Activated CD8-positive, alpha-beta memory T cell treated with anti-CD3 and anti-CD28 coated beads, Interleukin-2, amount 10 ng/mL, durations not matched to agents 7 days and 5 days (primary cell): Measurements from ENCODE around the gene NDRG2. TPM values are rescaled to one million over a fixed set of nuclear protein-coding genes. Genes with fewer than 3 reads are reported as not detected.
A peak's percentile ranks its signal among the peaks of the same experiment; 100 is the strongest.

ENCODE experiments used
- ATAC-seq: fragments of 150-1000 bp; cut with Tn5 transposase; one replicate; pipeline ENCODE4 v1.10.0; 2021; ENCODE audit warnings: moderate library complexity
- CTCF ChIA-PET: fragments of 350-600 bp; sonication (Branson Sonifier 250); formaldehyde crosslinking; loops from one replicate; lab custom pipeline; 2021; ENCODE audit warnings: antibody characterized with exemption; lab: Charles Lee
- DNase-seq: peaks from one replicate; pipeline ENCODE4 v3.0.0-alpha.2; 2020
- H3K27ac Mint-ChIP-seq: one replicate; pipeline ENCODE4 v1.8.0; 2021; ENCODE audit warnings: mild to moderate bottlenecking, mixed read lengths
- H3K27me3 Mint-ChIP-seq: one replicate; pipeline ENCODE4 v1.8.0; 2021; ENCODE audit warnings: mixed read lengths
- H3K36me3 Mint-ChIP-seq: one replicate; pipeline ENCODE4 v1.8.0; 2021; ENCODE audit warnings: mild to moderate bottlenecking, mixed read lengths
- H3K4me1 Mint-ChIP-seq: one replicate; pipeline ENCODE4 v1.8.0; 2021; ENCODE audit warnings: mixed read lengths
- H3K4me3 Mint-ChIP-seq: one replicate; pipeline ENCODE4 v1.8.0; 2021; ENCODE audit warnings: mild to moderate bottlenecking, moderate library complexity, mixed read lengths
- H3K9me3 Mint-ChIP-seq: one replicate; pipeline ENCODE4 v1.8.0; 2022; ENCODE audit warnings: low read depth, mixed read lengths
- total RNA-seq, 2 experiments: library from RNA; stranded (reverse); gene quantifications; one replicate each; pipeline ENCODE4 v1.2.3, GENCODE V29; 2021

The NDRG2 gene
- total RNA-seq, result 1 to 10 TPM; 2.1 to 6.9 TPM

- peak; percentile 74 for DNase-seq
- peak; percentile 90 for ATAC-seq
- Mint-ChIP-seq H3K4me1 (peaks cover 9% of the 10 kb centered on the region), H3K27ac (no peak within 1 kb of the TSS), H3K4me3 (peak within 1 kb of the TSS; percentile 68), H3K36me3 (no peaks in the 10 kb centered on the region), H3K9me3 (no peaks in the 10 kb centered on the region), H3K27me3 (peaks cover 39% of the 10 kb centered on the region)
- CTCF ChIA-PET, result interaction anchor here (1.0 to 3.0 kb wide), 5 partner anchors 10 to 68 kb away, joined by 3 to 26 read pairs (median 3); no protein-coding TSS in a partner anchor
Measured at GRCh38 chr14:21024585-21025370, at the start of gene NDRG2. Gene NDRG2, minus strand, starts transcription at chr14:21025061. Its CDS starts 1,746 bp downstream, at chr14:21023315.

DNA sequence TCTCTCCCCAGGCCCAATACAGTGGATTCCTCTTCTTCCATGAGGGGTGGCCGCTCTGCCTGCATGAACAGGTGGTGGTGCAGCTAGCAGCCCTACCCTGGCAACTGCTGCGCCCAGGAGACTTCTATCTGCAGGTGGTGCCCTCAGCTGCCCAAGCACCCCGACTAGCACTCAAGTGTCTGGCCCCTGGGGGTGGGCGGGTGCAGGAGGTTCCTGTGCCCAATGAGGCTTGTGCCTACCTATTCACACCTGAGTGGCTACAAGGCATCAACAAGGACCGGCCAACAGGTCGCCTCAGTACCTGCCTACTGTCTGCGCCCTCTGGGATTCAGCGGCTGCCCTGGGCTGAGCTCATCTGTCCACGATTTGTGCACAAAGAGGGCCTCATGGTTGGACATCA is 49.1 kb upstream of the NDRG2 start:
- Mint-ChIP-seq H3K4me1 (peaks cover 25% of the 10 kb centered on the region), H3K4me3 (no peak overlapping the region), H3K9me3 (no peaks in the 10 kb centered on the region), H3K36me3 (no peaks in the 10 kb centered on the region), H3K27me3 (peaks cover 44% of the 10 kb centered on the region), H3K27ac (no peak overlapping the region)
- CTCF ChIA-PET, result interaction anchor here (1.9 to 5.9 kb wide), 4 partner anchors 14 to 31 kb away, joined by 6 to 74 read pairs (median 28); no protein-coding TSS in a partner anchor
- no peak for DNase-seq
- no peak for ATAC-seq

DNA sequence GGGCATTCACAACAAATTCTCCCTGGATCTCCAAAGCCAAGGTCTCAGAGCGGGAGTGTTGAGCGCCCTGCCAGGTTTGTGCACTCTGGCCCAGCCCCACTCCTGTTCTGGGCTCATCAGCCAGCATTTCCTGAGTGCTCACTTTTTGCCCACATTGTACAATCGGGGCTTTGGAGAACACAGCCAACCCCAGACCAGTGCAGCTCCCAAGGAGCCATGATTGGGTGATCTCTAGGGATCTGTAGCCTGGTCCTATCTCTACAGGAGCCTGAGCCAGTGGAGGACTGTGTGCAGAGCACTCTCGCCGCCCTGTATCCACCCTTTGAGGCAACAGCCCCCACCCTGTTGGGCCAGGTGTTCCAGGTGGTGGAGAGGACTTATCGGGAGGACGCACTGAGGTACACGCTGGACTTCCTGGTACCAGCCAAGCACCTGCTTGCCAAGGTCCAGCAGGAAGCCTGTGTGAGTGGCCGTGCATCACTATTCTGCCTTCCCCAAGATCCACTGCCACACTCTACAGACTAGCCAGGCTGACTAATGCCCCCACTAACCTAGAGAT is 48.0 kb upstream of the NDRG2 start:
- H3K9me3 Mint-ChIP-seq, result no peaks in the 10 kb centered on the region
- no peak overlapping the region for H3K27ac Mint-ChIP-seq
- peaks cover 31% of the 10 kb centered on the region for H3K4me1 Mint-ChIP-seq
- CTCF ChIA-PET, result interaction anchor here (0.7 to 5.9 kb wide), 6 partner anchors 11 to 31 kb away, joined by 3 to 74 read pairs (median 25); no protein-coding TSS in a partner anchor
- H3K4me3 Mint-ChIP-seq, result no peak overlapping the region
- peaks cover 52% of the 10 kb centered on the region for H3K27me3 Mint-ChIP-seq
- no peak for ATAC-seq
- DNase-seq, result no peak
- H3K36me3 Mint-ChIP-seq, result no peaks in the 10 kb centered on the region

DNA sequence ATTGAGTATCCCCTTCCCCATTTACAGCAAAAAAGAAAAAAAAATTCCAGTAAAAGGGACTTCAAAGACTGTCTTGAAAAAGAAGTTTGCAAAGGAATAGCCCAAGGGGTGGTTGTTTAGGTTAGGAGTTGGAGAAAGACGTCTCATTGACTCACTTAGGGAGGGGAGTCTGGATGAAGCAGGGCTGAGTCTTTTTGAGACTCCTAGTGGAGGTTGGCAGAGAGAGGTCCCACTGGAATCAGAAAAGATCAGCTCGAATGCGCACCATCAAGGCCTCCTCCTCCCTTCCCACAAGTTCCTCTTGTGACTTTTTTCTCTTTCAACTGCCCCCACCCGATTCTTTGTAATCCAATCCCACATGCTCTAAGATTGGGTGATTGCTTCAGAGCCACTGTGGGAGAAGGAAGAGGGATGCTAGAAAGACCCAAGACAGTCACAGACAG is 47.2 kb upstream of the NDRG2 start:
- no peak for ATAC-seq
- H3K4me1 Mint-ChIP-seq, result peaks cover 31% of the 10 kb centered on the region
- H3K9me3 Mint-ChIP-seq, result no peaks in the 10 kb centered on the region
- H3K36me3 Mint-ChIP-seq, result no peaks in the 10 kb centered on the region
- DNase-seq, result no peak
- CTCF ChIA-PET, result interaction anchor here (0.7 to 5.9 kb wide), 9 partner anchors 10 to 101 kb away, joined by 3 to 74 read pairs (median 6); partner anchors contain the start of gene TMEM253
- H3K4me3 Mint-ChIP-seq, result no peak overlapping the region
- no peak overlapping the region for H3K27ac Mint-ChIP-seq
- peaks cover 60% of the 10 kb centered on the region for H3K27me3 Mint-ChIP-seq

DNA sequence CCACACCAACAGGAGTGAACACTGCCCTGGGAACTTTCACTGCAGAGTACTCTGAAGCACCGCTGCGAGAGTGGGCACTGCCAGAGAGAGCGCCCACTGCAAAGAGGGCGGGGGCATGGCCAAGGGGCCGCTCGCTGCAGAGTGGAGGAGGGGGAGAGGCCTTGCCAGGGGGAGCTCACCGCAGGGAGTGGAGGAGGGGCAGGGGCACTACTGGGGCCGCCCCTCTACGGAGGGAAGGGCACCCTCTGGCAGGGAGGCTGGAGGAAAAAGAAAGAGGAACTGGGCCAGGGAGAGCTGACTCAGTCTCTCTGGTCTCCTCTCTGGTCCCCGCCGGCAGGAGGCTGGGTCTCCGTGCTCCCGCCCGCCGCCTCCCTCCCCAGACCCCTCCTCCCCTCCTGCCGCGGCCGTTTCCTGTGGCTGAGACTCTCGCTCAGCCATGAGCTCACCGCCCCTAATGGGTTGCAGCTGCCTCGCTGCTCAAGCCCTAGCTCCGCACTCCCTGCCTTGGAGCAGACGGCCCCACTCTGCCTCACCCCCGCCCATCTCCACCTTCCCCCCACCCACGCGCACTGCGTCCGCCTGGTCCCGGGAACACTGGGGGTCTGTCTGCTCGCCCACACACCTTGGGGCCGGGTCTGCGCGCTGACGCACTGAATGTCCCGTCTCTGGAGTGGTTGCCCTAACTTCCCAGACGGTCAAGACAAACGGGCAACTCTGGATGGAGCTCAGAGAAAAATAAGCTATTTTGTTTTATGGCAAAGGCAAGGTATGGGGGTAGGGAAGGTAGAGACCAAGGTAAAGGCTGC is 46.6 kb upstream of the NDRG2 start:
- CTCF ChIA-PET, result interaction anchor here (1.0 to 5.9 kb wide), 10 partner anchors 17 to 101 kb away, joined by 3 to 74 read pairs (median 6); partner anchors contain the start of gene TMEM253
- Mint-ChIP-seq H3K27ac (no peak overlapping the region), H3K4me3 (peak overlapping the region; percentile 62), H3K27me3 (peaks cover 65% of the 10 kb centered on the region), H3K4me1 (peaks cover 31% of the 10 kb centered on the region), H3K9me3 (no peaks in the 10 kb centered on the region), H3K36me3 (no peaks in the 10 kb centered on the region)
- peak; percentile 57 for ATAC-seq
- peak; percentile 71 for DNase-seq

GRCh38 chr14:21070610-21071224 is 45.9 kb upstream of the NDRG2 start:
- no peak for DNase-seq
- H3K4me3 Mint-ChIP-seq, result peak overlapping the region; percentile 62
- CTCF ChIA-PET, result interaction anchor here (0.8 to 5.9 kb wide), 10 partner anchors 17 to 93 kb away, joined by 3 to 74 read pairs (median 6); no protein-coding TSS in a partner anchor
- no peak overlapping the region for H3K27ac Mint-ChIP-seq
- no peaks in the 10 kb centered on the region for H3K36me3 Mint-ChIP-seq
- ATAC-seq, result peak; percentile 28
- no peaks in the 10 kb centered on the region for H3K9me3 Mint-ChIP-seq
- H3K27me3 Mint-ChIP-seq, result peaks cover 72% of the 10 kb centered on the region
- H3K4me1 Mint-ChIP-seq, result peaks cover 31% of the 10 kb centered on the region

GRCh38 chr14:21070083-21070609 is 45.3 kb upstream of the NDRG2 start, which contains the start of gene ARHGEF40:
Gene ARHGEF40, plus strand, starts transcription at chr14:21070304. Its CDS starts 93 bp downstream, at chr14:21070397.
- CTCF ChIA-PET, result interaction anchor here (0.8 to 5.9 kb wide), 9 partner anchors 18 to 92 kb away, joined by 3 to 74 read pairs (median 6); no protein-coding TSS in a partner anchor
- DNase-seq (no peak), ATAC-seq (peak; percentile 13)
- peaks cover 31% of the 10 kb centered on the region for H3K4me1 Mint-ChIP-seq
- no peak within 1 kb of the TSS for H3K27ac Mint-ChIP-seq
- H3K27me3 Mint-ChIP-seq, result peaks cover 78% of the 10 kb centered on the region
- peak within 1 kb of the TSS; percentile 62 for H3K4me3 Mint-ChIP-seq
- no peaks in the 10 kb centered on the region for H3K9me3 Mint-ChIP-seq
- no peaks in the 10 kb centered on the region for H3K36me3 Mint-ChIP-seq

- CTCF ChIA-PET, result interaction anchor here (1.0 to 5.9 kb wide), 16 partner anchors 18 to 92 kb away, joined by 3 to 109 read pairs (median 16); partner anchors contain the start of genes TMEM253 and ZNF219
- peaks cover 31% of the 10 kb centered on the region for H3K4me1 Mint-ChIP-seq
- H3K36me3 Mint-ChIP-seq, result no peaks in the 10 kb centered on the region
- H3K9me3 Mint-ChIP-seq, result no peaks in the 10 kb centered on the region
- no peak for ATAC-seq
- H3K27ac Mint-ChIP-seq, result no peak overlapping the region
- peaks cover 84% of the 10 kb centered on the region for H3K27me3 Mint-ChIP-seq
- no peak for DNase-seq
- peak overlapping the region; percentile 47 for H3K4me3 Mint-ChIP-seq
Measured at GRCh38 chr14:21069388-21070082, 44.7 kb upstream of the NDRG2 start.

DNA sequence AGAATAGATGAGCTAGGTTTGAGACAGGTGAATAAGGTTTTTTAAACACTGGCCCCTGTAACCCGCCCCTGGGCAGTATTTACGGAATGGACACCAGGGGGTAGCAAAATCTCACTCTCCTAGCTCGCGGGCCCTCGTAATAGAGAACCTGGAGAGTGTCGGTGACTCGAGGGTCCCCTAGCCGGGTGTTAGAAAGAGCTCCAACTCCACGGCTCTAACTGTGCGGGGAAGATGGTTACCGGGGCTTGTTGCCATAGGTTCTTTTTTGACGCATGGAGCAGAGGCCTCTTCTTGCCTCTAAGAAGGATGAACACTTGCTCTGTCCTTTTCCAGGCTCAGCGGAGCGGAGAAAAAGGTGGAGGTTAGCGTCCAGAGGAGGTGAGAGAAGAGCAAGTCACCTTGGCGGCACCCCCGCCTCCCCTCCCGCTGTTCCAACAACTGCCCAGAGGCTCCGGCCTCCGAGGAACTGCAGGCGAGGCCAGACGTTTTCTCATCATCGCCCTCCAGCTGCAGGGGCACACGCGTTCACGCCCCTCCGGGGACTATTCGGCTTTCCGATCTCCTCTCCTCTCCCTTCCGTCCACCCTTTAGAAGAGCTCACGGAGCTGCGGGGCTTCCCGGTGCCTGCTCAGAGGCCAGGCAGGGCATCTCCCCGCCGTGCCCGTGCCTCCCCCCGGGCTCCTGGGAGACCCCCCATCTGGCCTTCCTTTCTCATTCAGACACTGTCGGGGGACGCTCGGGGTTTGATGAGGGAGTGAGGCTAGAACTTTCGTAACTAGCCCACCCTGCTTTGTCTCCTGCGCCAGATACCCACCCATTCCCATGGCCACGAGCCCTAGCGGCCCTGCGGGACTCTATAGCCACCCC is 43.9 kb upstream of the NDRG2 start:
- H3K27ac Mint-ChIP-seq, result no peak overlapping the region
- peak; percentile 64 for DNase-seq
- peak; percentile 62 for ATAC-seq

GRCh38 chr14:21066882-21067502 is 42.1 kb upstream of the NDRG2 start:
- Mint-ChIP-seq H3K4me3 (no peak overlapping the region), H3K27ac (no peak overlapping the region), H3K36me3 (no peaks in the 10 kb centered on the region), H3K9me3 (no peaks in the 10 kb centered on the region), H3K27me3 (peaks cover 90% of the 10 kb centered on the region), H3K4me1 (peaks cover 29% of the 10 kb centered on the region)
- ATAC-seq (no peak), DNase-seq (no peak)
- CTCF ChIA-PET, result interaction anchor here (1.2 to 5.0 kb wide), 13 partner anchors 10 to 188 kb away, joined by 3 to 109 read pairs (median 12); partner anchors contain the start of gene TMEM253

More for the DNA sequence above, 43.9 kb upstream of the NDRG2 start:
- Mint-ChIP-seq H3K9me3 (no peaks in the 10 kb centered on the region), H3K27me3 (peaks cover 89% of the 10 kb centered on the region), H3K36me3 (no peaks in the 10 kb centered on the region), H3K4me3 (no peak overlapping the region), H3K4me1 (peaks cover 31% of the 10 kb centered on the region)
- CTCF ChIA-PET, result interaction anchor here (1.0 to 5.0 kb wide), 20 partner anchors 12 to 186 kb away, joined by 3 to 109 read pairs (median 5); partner anchors contain the start of genes TMEM253 and ZNF219
